Jurkat, Clone E6-1 (cell line): ENCODE results near the gene ZNF195.
"Not testable (repeated sequence)": the region's sequence is repeated elsewhere in the genome, so short reads cannot be mapped to it uniquely, and the experiment has no call there.

ENCODE experiments used
- DNase-seq: peaks from one replicate; pipeline ENCODE4 v3.0.0-alpha.2; 2011; ENCODE audit warnings: low read depth, low spot score
- H3K4me3 ChIP-seq: 2 replicates; pipeline ENCODE4 v1.5.1; 2011; ENCODE audit warnings: mild to moderate bottlenecking, low read length, control low read depth, moderate library complexity

The ZNF195 gene

GRCh38 chr11:3359092-3359824 is 19.7 kb downstream of the ZNF195 start:
- no peak overlapping the region for H3K4me3 ChIP-seq
- no peak for DNase-seq

DNA sequence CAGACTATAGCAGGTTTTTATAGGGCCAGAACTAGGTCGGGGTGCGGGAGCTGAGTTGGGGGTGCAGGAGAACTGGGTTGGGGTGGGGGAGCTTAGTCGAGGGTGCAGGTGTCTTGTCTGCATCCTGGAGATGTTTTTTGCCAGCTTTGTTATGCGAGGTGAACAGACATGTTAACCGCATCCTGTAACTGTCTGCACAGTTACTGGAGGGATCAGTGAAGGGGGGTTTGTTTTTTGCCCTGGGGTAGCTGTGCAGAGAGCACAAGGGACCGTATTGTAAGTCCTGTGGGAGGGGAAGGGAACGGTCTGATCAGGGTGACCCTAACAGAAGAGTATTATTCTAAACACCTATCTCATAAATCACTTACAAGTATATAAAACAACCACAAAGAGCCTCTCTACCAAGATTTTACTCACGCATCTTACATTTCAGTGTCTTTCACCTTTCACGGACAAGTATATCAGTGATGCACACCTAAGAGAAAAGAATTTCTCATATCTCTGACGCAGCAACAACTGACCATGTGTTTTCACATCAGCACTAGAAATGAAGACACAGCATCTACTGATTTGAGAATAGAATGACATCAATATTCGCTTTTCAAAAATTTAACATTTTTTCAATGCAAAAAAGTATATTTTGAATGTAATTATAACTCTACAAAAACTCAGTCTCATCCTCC is 20.8 kb downstream of the ZNF195 start:
- no peak overlapping the region for H3K4me3 ChIP-seq
- peak; percentile 32 for DNase-seq

GRCh38 chr11:3357302-3357701 is 21.6 kb downstream of the ZNF195 start:
- DNase-seq, result no peak
- no peak overlapping the region for H3K4me3 ChIP-seq

DNA sequence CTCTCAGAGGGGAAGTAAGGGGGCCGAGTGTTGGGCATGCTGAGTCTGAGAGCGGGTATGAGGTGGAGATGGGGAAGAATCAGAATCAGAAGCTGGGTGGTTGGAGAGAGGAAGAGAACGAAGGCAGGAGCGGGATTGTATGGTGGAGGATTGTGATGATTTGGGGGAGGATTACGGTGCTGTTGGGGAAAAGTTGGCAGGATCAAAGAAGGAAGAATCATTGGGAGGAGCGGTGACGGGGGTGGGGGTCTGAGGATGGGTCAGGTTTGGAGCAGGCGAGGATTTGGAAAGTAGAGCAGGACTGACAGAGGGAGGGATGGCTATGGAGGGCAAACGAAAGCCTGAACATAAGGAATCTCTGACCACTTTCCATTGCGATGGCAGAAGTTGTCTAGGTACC is 22.1 kb downstream of the ZNF195 start:
- no peak overlapping the region for H3K4me3 ChIP-seq
- DNase-seq, result no peak

DNA sequence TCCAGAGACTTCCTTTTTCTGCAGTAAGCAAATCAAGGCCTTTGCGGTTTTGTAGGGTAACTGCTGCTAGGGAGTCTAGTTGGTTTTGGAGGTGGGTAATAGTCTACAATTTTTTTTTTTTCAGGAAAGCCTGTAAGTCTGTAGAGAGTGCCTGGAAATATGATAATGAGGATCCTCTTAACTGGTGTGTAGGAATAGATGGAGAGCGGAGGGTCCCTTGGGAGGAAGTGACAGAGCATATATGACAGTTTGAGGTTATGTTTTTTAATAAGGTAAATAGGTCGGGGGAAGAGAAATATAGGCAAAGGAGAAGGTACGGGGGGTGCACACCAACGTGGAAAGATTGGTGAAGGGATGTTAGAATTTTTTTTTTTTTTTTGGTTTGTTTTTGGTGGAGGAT is 25.9 kb downstream of the ZNF195 start:
- H3K4me3 ChIP-seq, result no peak overlapping the region
- no peak for DNase-seq

- no peak for DNase-seq
- no peak overlapping the region for H3K4me3 ChIP-seq
Observed at GRCh38 chr11:3347127-3347526, 31.8 kb downstream of the ZNF195 start.

DNA sequence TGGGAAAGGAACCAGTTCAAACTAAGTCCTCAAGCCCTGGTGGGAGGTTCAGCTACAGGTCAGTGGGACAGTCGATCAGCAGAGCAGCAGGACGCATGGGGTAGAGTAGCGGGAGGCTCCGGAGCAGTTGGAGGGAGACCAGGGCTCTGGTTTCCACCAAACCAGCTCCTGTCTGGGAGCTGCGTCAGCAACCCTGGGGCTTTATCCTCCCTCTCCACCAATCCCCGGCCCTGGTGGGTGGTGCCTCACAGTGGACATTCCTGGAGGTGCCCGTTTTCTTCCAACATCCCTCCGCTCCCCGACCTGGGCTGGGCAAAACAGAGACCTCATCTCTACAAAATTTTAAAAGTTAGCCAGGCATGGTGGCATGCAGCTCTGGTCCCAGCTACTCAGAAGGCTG is 32.4 kb downstream of the ZNF195 start:
- DNase-seq, result no peak
- H3K4me3 ChIP-seq, result no peak overlapping the region

DNA sequence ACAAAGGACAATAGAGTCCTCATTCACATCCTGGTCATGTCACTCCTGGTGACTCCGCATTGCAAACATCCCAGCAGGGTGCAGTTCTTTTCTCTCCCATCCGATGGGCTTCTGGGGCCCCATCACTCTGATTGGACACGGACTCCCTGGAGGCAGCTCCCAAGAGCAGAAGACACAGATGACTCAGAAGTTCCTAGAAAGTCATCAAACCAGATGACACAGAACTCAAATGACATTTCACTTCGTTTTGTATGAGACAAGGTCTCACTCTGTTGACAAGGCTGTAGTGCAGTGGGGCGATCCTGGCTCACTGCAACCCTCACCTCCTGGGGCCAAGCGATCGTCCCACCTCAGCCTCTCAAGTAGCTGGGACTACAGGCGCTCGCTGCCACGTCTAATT is 33.2 kb downstream of the ZNF195 start:
- no peak overlapping the region for H3K4me3 ChIP-seq
- no peak for DNase-seq

- H3K4me3 ChIP-seq, result no peak overlapping the region
- no peak for DNase-seq
Observed at GRCh38 chr11:3344327-3345174, 34.4 kb downstream of the ZNF195 start.

DNA sequence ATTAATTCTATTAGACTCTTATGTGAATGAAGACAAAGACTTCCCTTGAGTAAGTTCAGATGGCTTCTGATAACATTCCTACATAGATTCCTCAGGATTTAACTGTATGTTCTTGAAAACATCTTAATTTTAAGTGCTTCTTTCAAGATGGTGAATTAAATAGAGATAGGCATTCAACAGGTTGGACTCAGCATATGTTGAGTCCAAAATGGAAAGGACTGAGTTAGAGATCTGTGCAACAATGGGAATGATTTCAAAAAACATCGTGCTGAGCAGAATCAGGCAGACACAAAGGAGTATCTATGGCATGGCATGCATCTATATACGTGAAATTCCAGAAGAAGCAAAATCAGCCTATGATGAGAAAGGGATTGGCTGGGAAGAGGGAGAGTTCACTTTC is 36.2 kb downstream of the ZNF195 start:
- no peak overlapping the region for H3K4me3 ChIP-seq
- DNase-seq, result no peak

GRCh38 chr11:3341298-3341697 is 37.6 kb downstream of the ZNF195 start:
- peak; percentile 39 for DNase-seq
- H3K4me3 ChIP-seq, result no peak overlapping the region

DNA sequence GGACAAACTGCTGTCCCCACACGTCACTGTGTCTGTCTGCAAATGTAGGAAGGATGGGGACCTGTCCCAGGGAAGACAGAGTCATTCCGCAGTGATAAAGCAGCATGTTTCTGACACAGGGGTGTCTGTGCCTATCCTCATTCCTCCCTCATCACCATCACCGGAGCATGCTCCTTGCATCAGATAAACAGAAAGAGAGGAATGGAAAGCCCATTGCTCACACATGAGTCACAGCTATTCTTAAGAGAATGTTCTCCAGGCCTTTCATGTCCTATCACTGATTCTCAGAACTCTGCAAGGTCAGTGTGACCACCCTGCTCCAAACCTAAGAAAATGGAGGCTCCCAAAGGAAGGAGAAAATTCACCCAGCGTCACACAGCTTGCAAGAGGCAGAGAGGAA is 38.9 kb downstream of the ZNF195 start:
- H3K4me3 ChIP-seq, result no peak overlapping the region
- no peak for DNase-seq

DNA sequence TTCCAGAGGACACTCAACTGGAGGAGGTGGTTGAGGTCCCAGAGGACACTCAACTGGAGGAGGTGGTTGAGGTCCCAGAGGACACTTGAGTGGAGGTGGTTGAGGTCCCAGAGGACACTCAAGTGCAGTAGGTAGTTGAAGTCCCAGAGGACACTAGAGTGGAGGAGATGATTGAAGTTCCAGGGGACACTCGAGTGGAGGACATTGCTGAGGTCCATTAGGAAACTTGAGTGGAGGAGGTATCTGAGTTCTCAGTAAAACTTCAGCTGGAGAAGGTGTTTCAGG is 39.7 kb downstream of the ZNF195 start:
- DNase-seq, result no peak
- H3K4me3 ChIP-seq, result no peak overlapping the region

- no peak overlapping the region for H3K4me3 ChIP-seq
Observed at GRCh38 chr11:3338569-3339339, 40.2 kb downstream of the ZNF195 start.

GRCh38 chr11:3336420-3336819 is 42.5 kb downstream of the ZNF195 start:
- DNase-seq, H3K4me3 ChIP-seq: not testable (repeated sequence)

More at GRCh38 chr11:3338569-3339339, 40.2 kb downstream of the ZNF195 start:
- DNase-seq, result no peak

DNA sequence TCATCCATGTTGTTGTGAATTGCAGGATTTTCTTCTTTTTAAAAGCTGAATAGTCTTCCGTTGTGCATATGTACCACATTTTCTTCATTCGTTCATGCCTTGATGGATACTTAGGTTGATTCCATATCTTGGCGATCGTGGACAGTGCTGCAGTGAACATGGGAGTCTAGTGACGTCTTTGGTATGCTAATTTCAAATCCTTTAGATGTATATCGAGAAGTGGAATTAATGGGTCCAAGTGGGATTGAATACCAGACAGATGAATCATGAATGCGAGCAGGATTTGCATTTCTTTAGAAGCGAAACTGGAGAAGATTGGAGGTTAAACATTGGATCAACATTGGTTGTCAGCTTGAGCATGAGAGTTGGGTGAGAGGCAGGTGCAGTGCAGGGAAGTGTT is 45.8 kb downstream of the ZNF195 start:
- not testable (repeated sequence) for DNase-seq, H3K4me3 ChIP-seq

GRCh38 chr11:3331078-3331477 is 47.9 kb downstream of the ZNF195 start:
- not testable (repeated sequence) for DNase-seq, H3K4me3 ChIP-seq

GRCh38 chr11:3330064-3330463 is 48.9 kb downstream of the ZNF195 start:
- H3K4me3 ChIP-seq, DNase-seq: not testable (repeated sequence)

DNA sequence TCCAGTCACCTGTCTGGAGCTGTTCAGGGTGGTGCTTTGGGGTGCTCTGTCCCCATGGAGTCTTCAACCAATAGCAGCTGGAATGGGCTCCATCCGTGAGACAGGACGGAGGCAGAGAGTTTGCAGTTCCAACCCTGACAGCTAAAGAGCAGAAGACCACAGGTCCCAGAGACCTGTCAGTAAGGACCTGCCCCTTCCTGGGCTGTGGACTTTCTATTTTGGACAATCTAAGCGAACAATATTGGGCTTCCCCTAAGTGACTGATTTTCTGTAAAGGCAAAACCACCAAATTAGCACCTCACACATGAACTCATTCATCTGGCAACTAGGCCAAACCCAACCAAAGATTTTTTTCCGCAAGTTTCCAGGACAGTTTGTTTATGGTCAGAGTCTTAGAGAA is 50.4 kb downstream of the ZNF195 start:
- H3K4me3 ChIP-seq, DNase-seq: not testable (repeated sequence)
